Head of caudate nucleus (tissue), 42 donors: ENCODE measurements around the gene TBC1D14.

Source experiments
- DNase-seq, 42 donors: peaks; one replicate each; pipeline versions ENCODE4 v3.0.0 to v3.0.0-alpha.2; 2020 to 2021; ENCODE audit warnings: mixed read lengths in 7 of 42
- intact Hi-C: fragments of 100-400 bp; cut with DNase I; formaldehyde crosslinking; loops from one replicate; pipeline ENCODE4 v1.15.0; 2022

The TBC1D14 gene

DNA sequence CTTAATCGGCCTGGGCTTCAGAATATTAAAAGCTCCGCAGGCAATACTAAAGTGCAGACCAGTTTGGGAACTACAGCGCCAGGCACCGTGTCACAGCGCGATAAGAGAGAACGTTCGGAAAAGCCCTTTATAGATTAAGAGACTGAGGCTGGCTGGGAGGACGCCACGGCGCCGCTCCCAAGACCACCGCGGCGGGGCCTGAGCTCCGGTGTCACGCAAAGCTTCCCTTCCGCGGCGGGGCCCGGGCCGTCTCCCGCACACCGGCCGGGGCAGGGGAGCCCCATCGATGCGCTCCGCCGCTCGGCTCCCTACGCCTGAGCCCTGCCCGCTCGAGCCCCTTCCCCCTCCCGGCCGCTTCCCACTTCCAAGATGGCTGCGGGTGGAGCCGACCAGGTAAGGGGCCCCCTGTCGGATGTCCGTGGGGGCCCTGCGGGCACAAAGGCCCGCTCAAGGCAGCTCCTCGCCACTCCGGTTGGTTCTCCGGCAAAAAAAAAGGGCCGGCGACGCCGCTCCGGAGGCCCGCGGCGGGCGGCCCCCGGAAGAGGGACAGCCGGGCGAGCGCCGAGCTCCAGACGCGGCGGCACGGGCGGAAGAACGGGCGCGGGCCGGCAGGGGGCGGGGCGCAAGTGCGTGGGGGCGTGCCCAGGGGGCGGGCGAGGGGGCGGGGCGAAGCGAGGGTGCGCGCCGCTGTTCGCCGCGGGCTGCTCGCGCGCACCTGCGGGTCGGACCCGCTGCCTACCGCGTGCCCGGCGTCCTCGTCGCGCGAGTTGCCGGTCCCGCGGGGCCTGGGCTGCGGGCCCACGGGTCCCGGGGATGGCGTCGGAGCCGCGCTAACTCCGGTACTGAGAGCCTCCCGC, at the start of gene TBC1D14:
Gene TBC1D14, plus strand, starts transcription at position 714 of the 857 bp plus-strand sequence. CDS start 13,564 bp downstream, outside the sequence.
- intact Hi-C loops: loop anchor here (2.0 to 10.0 kb wide), 3 partner anchors 77 to 165 kb away; partner anchors contain the start of gene KIAA0232
- peak; percentile 60 to 96 (median 90) for DNase-seq

- intact Hi-C loops: no loop called here
- no peak for DNase-seq
Observed at GRCh38 chr4:6868386-6868785, 41.2 kb upstream of the TBC1D14 start.

DNA sequence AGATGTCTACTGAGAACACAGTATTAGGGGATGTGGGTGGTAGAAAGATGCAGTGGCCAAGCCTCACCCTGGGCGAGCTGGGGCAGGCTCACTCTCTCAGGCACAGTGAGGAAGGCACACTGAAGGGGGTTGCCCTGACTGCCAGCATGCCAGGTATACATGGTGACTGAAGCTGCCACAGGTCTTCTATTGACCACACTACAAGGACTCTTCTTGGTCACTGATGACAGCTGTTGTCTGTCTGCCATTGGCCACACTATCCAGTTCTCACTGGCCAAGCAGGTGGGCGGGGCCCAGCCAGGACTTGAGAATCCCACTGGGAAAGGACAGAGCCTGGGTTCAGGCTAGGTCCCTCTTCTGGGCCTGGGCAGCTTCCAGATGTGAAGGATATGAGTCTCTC, 39.7 kb upstream of the TBC1D14 start:
- intact Hi-C loops: loop anchor here (5.0 to 10.0 kb wide), 2 partner anchors 85 to 148 kb away; partner anchors contain the start of gene KIAA0232
- DNase-seq: no peak

DNA sequence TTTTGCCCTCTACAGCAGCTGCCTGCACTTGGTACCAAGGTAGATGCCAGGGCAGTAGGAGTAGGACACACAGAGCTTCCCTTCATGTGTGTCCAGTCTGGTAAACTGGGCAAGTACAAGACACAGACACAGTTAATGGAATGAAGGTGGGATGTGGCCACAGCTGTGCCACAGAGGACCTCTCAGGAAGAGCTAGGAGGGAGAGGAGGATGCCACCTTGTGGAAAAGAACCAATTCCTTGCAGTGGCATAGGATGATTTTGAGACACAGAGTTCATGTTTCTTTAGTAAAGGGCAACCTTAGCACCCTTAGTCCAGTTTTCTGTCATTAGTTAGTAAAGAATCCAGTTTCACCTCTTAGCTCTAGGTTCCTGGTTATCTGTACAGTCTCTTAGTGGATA, 36.3 kb upstream of the TBC1D14 start:
- no peak for DNase-seq
- intact Hi-C loops: loop anchor here (5.0 to 10.0 kb wide), 2 partner anchors 88 to 151 kb away; partner anchors contain the start of gene KIAA0232

- DNase-seq: peak; percentile 51 to 92 (median 82)
- intact Hi-C loops: loop anchor here (5.0 to 10.0 kb wide), 2 partner anchors 89 to 152 kb away; partner anchors contain the start of gene KIAA0232
Observed at GRCh38 chr4:6873792-6874461, 35.7 kb upstream of the TBC1D14 start.

DNA sequence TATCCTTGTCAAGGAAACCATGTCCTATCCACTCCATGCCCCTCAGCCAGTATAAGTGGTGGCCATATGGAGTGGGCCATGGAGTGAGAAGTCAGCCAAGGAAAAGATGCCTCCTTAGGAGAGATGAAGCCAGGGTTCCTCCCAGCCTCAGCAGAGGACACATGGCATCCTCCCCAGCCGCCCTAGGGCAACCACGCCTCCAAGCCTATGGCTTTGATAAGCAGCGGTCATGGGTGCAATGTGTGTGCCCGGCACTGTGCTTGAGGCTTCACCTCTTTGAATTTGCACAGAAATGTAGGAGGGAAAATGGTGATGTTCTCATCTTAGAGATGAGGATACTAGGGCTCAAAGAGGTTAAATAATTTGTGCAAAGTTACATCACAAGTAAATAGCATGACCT, 34.6 kb upstream of the TBC1D14 start:
- no peak for DNase-seq
- intact Hi-C loops: loop anchor here (5.0 to 10.0 kb wide), 2 partner anchors 90 to 153 kb away; partner anchors contain the start of gene KIAA0232

DNA sequence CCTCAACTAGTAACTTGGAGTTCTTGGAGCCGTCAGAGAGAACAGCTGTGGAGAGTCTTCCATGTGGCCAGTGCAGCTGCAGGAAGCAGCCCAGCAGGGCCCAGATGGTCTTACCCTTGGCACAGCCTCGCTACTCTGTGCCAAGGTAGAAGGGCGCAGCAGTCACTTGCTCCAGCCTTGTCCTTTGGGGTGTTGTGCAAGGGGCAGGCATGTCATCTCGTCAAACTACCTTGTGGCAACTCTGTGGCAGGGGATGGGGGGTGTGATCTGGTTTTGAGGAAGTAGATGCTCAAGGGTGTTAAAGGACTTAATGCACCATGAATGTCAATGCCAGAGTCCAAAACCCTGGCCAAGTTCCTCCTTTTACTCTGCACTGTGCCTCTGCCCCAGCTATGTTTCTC, 34.2 kb upstream of the TBC1D14 start:
- DNase-seq: peak in 36 of 42 donors; percentile 22 to 78 (median 49)
- intact Hi-C loops: loop anchor here (10.0 kb wide), 1 partner anchor 91 kb away; the partner anchor contains the start of gene KIAA0232

DNA sequence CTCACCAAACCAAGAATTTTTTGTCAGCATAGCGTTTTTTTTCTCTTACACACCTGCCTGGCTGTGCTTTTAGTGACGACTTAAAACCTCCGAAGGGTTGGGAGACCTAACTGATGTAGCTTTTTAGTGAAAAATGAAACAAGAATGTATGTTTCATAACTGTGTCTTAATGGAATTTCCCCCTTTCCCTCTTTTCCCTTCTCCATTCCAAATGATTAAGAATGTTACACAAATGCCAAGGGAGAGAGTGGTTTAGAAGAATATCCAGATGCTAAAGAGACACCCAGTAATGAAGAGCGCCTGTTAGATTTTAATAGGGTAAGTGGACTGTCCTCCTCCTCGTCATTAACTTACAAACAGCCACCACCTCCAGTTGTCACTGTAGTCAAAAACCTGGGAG, 33.2 kb upstream of the TBC1D14 start:
- no peak for DNase-seq
- intact Hi-C loops: loop anchor here (10.0 kb wide), 1 partner anchor 92 kb away; the partner anchor contains the start of gene KIAA0232

DNA sequence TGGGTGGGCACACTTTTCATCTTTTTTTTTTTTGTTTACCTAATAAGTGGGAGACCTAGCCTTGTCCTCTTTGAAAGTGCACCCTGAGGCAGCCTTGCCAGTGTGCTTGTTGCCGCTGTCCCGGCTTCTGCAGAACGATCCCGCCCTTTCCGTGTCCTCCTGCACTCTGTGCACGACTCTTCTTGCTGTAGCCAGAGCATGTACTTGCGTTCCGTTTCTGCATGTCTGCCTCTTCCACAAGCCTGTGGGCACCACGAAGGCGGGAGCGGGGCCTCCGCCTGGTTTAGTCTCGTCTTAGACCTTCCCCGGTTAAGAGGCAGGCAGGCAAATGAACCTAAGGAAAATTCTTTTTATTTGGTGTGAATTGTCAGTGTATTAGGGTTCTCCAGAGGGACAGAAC, 32.6 kb upstream of the TBC1D14 start:
- intact Hi-C loops: loop anchor here (10.0 kb wide), 1 partner anchor 92 kb away; the partner anchor contains the start of gene KIAA0232
- no peak for DNase-seq

DNA sequence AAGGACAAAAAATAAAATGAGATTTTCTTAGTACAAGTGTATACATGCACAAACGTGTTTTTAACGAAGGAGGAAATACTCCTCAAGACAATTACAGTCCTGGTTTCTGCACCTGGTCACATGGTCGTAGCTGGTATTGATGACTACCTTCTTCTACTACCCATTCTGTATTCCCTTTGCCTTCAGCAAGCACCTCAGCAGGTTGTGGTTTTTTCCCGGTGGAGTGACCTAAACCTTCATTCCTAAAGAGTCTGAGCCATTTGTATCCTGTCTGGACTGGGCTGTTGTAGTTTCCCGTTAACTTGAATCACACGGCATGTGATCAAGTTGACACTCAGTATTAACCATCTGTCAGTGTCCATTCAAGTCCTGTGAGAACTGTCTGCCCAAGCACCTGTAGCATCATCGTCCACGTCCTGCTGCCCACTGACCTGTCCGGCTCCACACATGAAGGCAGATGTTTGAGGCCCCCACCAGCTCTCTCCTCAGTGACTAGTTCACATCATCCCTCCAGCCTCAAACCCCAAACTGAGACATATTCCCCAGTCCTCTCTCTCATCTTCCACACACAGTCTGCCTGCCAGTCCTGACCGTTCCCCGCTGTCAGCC, 31.1 kb upstream of the TBC1D14 start:
- intact Hi-C loops: loop anchor here (10.0 kb wide), 1 partner anchor 94 kb away; the partner anchor contains the start of gene KIAA0232
- no peak for DNase-seq

- DNase-seq: peak in 39 of 42 donors; percentile 40 to 89 (median 70)
- intact Hi-C loops: no loop called here
Observed at GRCh38 chr4:6880691-6881090, 28.9 kb upstream of the TBC1D14 start.

- intact Hi-C loops: no loop called here
Observed at GRCh38 chr4:6881908-6882307, 27.7 kb upstream of the TBC1D14 start.

DNA sequence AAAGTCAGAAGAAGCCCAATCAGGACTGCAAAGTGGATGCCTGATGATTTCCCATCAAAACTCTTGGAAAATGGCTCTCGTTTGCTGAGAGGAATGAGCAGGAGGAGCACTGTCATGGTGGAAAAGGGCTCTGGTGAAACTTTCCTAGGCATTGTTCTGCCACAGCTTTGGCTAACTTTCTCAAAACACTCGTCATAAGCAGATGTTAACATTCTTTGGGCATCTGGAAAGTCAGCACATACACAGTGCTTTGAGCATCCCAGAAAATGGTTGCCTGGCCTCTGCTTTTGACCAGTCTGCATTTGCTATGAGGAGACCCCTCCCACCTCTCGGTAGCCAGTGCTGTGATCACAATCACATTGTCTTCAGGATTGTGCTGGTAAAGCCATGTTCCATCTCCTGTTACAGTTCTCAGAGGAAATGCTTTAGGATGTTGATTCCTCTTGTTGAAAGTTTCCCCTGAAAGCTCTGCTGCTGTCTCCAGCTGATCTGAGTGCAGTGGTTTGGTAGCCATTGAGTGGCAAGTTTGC, 25.2 kb upstream of the TBC1D14 start:
- DNase-seq: peak in 3 of 42 donors; percentile 10 to 19 (median 18)
- intact Hi-C loops: no loop called here

More at GRCh38 chr4:6881908-6882307, 27.7 kb upstream of the TBC1D14 start:
- DNase-seq: peak in 2 of 42 donors; percentile 18 to 42

DNA sequence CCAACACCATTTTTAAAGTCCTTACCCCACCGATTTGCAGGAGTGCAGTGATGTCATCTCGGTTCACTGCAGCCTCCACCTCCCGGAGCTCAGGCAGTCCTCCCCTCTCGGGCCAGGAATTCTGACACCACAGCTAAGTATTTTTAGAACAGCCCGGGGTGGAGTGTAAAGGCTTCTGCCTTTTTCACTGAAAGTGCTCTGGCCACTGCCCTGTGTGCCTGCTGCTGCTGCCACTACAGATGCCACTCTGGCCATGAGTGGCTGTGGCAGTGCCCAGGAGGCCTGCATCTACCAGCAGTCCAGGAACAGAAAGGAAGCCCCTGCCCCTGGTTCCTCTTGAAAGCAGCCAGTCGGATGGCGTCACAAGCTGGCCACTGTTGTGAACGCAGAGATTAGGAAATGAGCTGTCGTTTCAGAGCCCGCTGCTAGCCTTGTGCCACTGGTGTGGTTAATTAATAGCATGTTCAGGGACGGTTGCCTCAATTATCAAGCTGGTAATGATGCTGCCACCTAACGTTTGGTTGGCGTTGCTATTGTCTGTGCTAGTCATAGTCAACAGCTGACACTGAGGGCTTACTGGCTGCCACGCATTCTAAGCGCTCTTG, 23.6 kb upstream of the TBC1D14 start:
- peak in 41 of 42 donors; percentile 59 to 91 (median 79) for DNase-seq

DNA sequence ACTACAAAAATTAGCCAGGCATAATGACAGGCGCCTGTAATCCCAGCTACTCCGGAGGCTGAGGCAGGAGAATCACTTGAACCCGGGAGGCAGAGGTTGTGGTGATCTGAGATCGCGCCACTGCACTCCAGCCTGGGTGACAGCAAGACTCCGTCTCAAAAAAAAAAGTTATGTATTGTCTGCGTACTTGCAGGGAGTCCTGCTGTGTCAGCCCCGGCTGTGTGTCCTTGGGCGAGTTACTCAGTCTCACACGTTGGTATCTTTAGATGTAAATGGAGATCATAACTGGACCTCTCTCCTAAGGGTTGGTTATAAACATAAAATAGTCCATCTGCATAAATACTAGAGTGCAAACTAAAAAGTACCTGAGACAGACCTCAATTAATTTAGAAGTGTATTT, 22.7 kb upstream of the TBC1D14 start:
- peak in 4 of 42 donors; percentile 7 to 38 (median 20) for DNase-seq
- intact Hi-C loops: loop anchor here (5.0 kb wide), 1 partner anchor 165 kb away; no protein-coding TSS in a partner anchor

More for the DNA sequence above, 23.6 kb upstream of the TBC1D14 start:
- intact Hi-C loops: loop anchor here (5.0 kb wide), 1 partner anchor 164 kb away; no protein-coding TSS in a partner anchor

DNA sequence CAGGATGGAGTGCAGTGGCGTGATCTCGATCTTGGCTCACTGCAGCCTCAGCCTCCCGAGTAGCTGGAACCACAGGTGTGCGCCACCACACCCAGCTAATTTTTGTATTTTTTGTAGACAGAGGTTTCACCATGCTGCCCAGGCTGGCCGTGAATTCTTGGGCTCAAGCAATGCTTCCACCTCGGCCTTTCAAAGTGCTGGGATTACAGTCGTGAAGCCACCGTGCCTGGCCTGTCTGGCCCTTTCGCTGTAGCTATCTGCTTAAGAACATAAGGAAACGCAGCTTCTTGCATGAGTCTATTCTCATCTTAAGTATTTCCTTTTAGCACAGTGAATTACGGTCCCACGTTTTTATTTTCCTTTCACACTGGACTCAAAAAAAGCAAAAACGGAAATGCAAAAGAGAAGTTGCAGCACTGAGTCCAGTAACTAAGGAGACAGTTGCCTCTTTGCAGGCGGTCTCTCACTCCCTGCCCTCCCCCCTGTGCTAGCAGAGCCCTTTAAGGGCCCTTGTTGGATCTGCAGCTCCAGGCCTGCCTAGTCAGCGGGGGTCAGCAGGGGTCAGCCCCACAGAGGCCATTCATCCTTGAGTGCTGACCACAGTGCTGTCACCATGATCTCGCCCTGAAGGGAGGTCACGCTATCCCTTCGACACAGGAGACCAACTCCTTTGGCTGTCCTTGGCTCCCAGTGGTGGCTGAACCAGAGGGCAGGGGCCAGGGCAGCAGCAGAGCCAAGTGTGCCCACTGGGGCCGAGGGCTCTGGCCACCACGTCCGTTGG, 21.8 kb upstream of the TBC1D14 start:
- intact Hi-C loops: loop anchor here (5.0 kb wide), 1 partner anchor 165 kb away; no protein-coding TSS in a partner anchor
- peak in 5 of 42 donors; percentile 9 to 38 (median 22) for DNase-seq

DNA sequence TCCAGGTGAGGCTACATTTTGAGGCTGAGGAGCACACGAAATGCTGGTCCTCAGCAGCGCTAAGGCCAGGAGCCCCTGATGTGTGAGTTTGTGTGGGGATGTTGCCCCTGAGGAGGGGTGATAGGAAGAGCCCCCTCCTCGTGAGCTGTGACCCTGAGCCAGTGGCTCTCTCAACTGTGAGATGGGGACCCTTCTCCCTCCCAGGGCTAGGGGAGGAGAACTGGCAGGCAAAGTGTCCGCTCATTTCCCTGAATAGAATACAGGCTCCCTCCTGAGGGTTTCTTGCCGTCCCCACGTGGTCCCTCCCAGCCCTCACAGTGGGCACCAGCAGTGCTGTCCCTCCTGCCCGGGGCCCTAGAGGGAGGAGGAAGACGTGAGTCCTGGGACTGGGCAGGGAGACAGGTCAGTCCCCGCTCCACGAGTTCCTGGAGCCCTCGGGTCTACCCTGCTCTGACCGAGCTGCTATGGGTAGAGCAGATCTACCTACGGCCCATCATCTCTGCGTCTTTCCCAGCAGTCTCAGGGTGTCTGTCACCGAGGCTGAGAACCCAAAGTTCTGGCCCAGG, 21.0 kb upstream of the TBC1D14 start:
- peak in 4 of 42 donors; percentile 6 to 19 (median 14) for DNase-seq
- intact Hi-C loops: loop anchor here (5.0 kb wide), 1 partner anchor 166 kb away; no protein-coding TSS in a partner anchor
